HT-29 (cell line): ENCODE measurements around the gene COX7A1. TPM values are rescaled to one million over a fixed set of nuclear protein-coding genes. Genes with fewer than 3 reads are reported as not detected.

Source experiments
- DNase-seq: peaks from one replicate; pipeline ENCODE4 v3.0.0-alpha.2; 2015; ENCODE audit warnings: low spot score
- total RNA-seq: library from RNA; depleted of rRNA; stranded (reverse); fragments of >200 nt; shearing (Covaris generic); gene quantifications from 2 replicates; pipeline ENCODE4 v1.2.3, GENCODE V29; 2014; rRNA removed

Gene COX7A1
- total RNA-seq, 1 experiment from 2014 or later, result not detected

- DNase-seq, result no peak
These were observed 39.6 kb downstream of the COX7A1 start for GRCh38 chr19:36112678-36113077.

GRCh38 chr19:36111200-36111539 is 41.1 kb downstream of the COX7A1 start:
- no peak for DNase-seq

- DNase-seq, result no peak
These were observed 41.6 kb downstream of the COX7A1 start, which contains the start of gene OVOL3 for GRCh38 chr19:36110487-36111199. TSS of gene OVOL3 (plus strand) at chr19:36111143. CDS start at chr19:36111203, 60 bp downstream.

- DNase-seq, result no peak
These were observed 43.6 kb downstream of the COX7A1 start for GRCh38 chr19:36108684-36109083.

GRCh38 chr19:36106991-36107390 is 45.3 kb downstream of the COX7A1 start:
- DNase-seq, result no peak

- no peak for DNase-seq
These were observed 45.8 kb downstream of the COX7A1 start for GRCh38 chr19:36106441-36106840.

GRCh38 chr19:36103842-36104552 is 48.2 kb downstream of the COX7A1 start:
- DNase-seq, result no peak

GRCh38 chr19:36103040-36103626 is 49.1 kb downstream of the COX7A1 start:
- no peak for DNase-seq

- peak; percentile 28 for DNase-seq
These were observed 50.5 kb downstream of the COX7A1 start for GRCh38 chr19:36101550-36102327.

Other genes with a start within 250 kb of the COX7A1 start
- gene HCST, start 249.9 kb downstream of the COX7A1 start, total RNA-seq, result 0.47 TPM in 1 of 2 replicates, not detected in the other
- not detected in 2 replicates for gene TYROBP, start 244.2 kb downstream of the COX7A1 start, total RNA-seq
- gene LRFN3, start 216.1 kb downstream of the COX7A1 start, total RNA-seq, result 3.0 and 6.5 TPM in 2 replicates
- 70.6 and 70.7 TPM in 2 replicates for gene SDHAF1, start 157.3 kb downstream of the COX7A1 start, total RNA-seq
- 8.6 and 9.4 TPM in 2 replicates for gene SYNE4, start 143.6 kb downstream of the COX7A1 start, total RNA-seq
- gene ALKBH6, start 138.2 kb downstream of the COX7A1 start, total RNA-seq, result 90.6 and 124 TPM in 2 replicates
- gene CLIP3, start 119.6 kb downstream of the COX7A1 start, total RNA-seq, result 0.13 and 0.31 TPM in 2 replicates
- gene THAP8, start 98.2 kb downstream of the COX7A1 start, total RNA-seq, result 4.3 and 7.2 TPM in 2 replicates
- 44.1 and 49.0 TPM in 2 replicates for gene WDR62, start 97.5 kb downstream of the COX7A1 start, total RNA-seq
- gene OVOL3, start 41.3 kb downstream of the COX7A1 start, total RNA-seq, result not detected in 2 replicates
- gene POLR2I, start 37.6 kb downstream of the COX7A1 start, total RNA-seq, result 397 and 423 TPM in 2 replicates
- 420 and 425 TPM in 2 replicates for gene TBCB, start 37.0 kb downstream of the COX7A1 start, total RNA-seq
- gene CAPNS1, start 12.4 kb downstream of the COX7A1 start, total RNA-seq, result 645 and 661 TPM in 2 replicates
- 3.3 and 8.0 TPM in 2 replicates for gene ZNF565, start 62.2 kb upstream of the COX7A1 start, total RNA-seq
- 41.1 and 50.2 TPM in 2 replicates for gene ZNF146, start 62.7 kb upstream of the COX7A1 start, total RNA-seq
- 0.08 TPM in 2 replicates for gene ZFP14, start 226.8 kb upstream of the COX7A1 start, total RNA-seq